ENCODE measurements around the gene CEP70. TPM values are rescaled to one million over a fixed set of nuclear protein-coding genes. Genes with fewer than 3 reads are reported as not detected.

The CEP70 gene
- total RNA-seq, 1 experiment from 2014 or later, result 32.6 TPM

- H4K20me1 ChIP-seq (ENCODE audit: control insufficient read depth, insufficient read depth, insufficient read length), result no peaks in the 10 kb centered on the region
- H3K9me3 ChIP-seq (ENCODE audit: control insufficient read depth, low read depth, low read length), result no peaks in the 10 kb centered on the region
- H3K23ac ChIP-seq (ENCODE audit: insufficient read length, low read depth, low read length), result no peak overlapping the region
- no peak for TF ChIP-seq CTCF (conservative IDR thresholded peaks at IDR 0.05)
- no peak overlapping the region for H3K9ac ChIP-seq (ENCODE audit: extremely low read depth, insufficient read length, low read length)
- H3K4me1 Mint-ChIP-seq, result peaks cover 0 to 3% of the 10 kb centered on the region in 2 experiments; a peak in 2 of 4 replicates
- no CpG with 5 or more reads among the region's 2 CpGs for WGBS (ENCODE audit: extremely low coverage, insufficient read length, low lambda C conversion rate)
- peaks cover 10% of the 10 kb centered on the region for H3K27me3 Mint-ChIP-seq (ENCODE audit: low read depth)
- no peaks in the 10 kb centered on the region for H3K79me1 ChIP-seq (ENCODE audit: insufficient read depth, low read depth, low read length, poor library complexity, severe bottlenecking)
- H2BK12ac ChIP-seq (ENCODE audit: insufficient read length, low read depth, low read length), result no peak overlapping the region
- H3K4me2 ChIP-seq (ENCODE audit: insufficient read depth, insufficient read length, low read length), result no peak overlapping the region
- no peak overlapping the region for H2BK5ac ChIP-seq (ENCODE audit: insufficient read length, low read length)
- H4K91ac ChIP-seq (ENCODE audit: insufficient read length, low read depth, low read length), result no peak overlapping the region
- no peak overlapping the region for H3T11ph ChIP-seq (ENCODE audit: low read length)
- no peak overlapping the region for H4K8ac ChIP-seq (replicated peaks; ENCODE audit: insufficient read length, low read depth, low read length)
- no peak overlapping the region for H2AFZ ChIP-seq (ENCODE audit: low read length)
- H3K18ac ChIP-seq (ENCODE audit: insufficient read length, low read depth, low read length), result no peak overlapping the region
- H3K36me3 Mint-ChIP-seq (ENCODE audit: insufficient read depth in 1 of 3, low read depth in 3 of 3), result peaks cover 5 to 22% (median 20%) of the 10 kb centered on the region in 3 experiments
- no peak overlapping the region for H3K14ac ChIP-seq (ENCODE audit: insufficient read depth, low read length)
- no peak overlapping the region for H3K56ac ChIP-seq (ENCODE audit: insufficient read length, low read depth, low read length)
- no peak overlapping the region for H2AK5ac ChIP-seq (ENCODE audit: insufficient read length, low read length)
- H4K5ac ChIP-seq (ENCODE audit: insufficient read length, low read depth, low read length), result no peak overlapping the region
- H3K9me3 Mint-ChIP-seq, result peaks cover 22 to 28% of the 10 kb centered on the region in 2 experiments
- no peaks in the 10 kb centered on the region for H3K79me2 ChIP-seq (ENCODE audit: insufficient read depth, low read length)
- H3K4ac ChIP-seq (ENCODE audit: low read depth, low read length), result no peak overlapping the region
- H2BK15ac ChIP-seq (ENCODE audit: low read depth, low read length), result no peak overlapping the region
- no peak overlapping the region for H3K27ac Mint-ChIP-seq
- no peak for DNase-seq
- H3K27me3 ChIP-seq (ENCODE audit: insufficient read depth, low read length), result no peaks in the 10 kb centered on the region
- H2BK120ac ChIP-seq (ENCODE audit: low read depth, low read length, poor library complexity, severe bottlenecking), result no peak overlapping the region
- H2BK20ac ChIP-seq (ENCODE audit: low read depth, low read length, poor library complexity, severe bottlenecking), result no peak overlapping the region
- no peaks in the 10 kb centered on the region for H3K4me1 ChIP-seq (ENCODE audit: insufficient read depth, low read length)
- no peak overlapping the region for H3K4me3 Mint-ChIP-seq
- H3K27ac ChIP-seq (ENCODE audit: insufficient read length, low read depth, low read length), result no peak overlapping the region
- no peaks in the 10 kb centered on the region for H3K23me2 ChIP-seq (ENCODE audit: insufficient read length, low read depth, low read length, poor library complexity, severe bottlenecking)
Observed at GRCh38 chr3:138638641-138639040, 44.6 kb upstream of the CEP70 start.

Data from H9 (cell line).